Keratinocyte (primary cell): Measurements from ENCODE around the gene DTD2. TPM values are rescaled to one million over a fixed set of nuclear protein-coding genes. Genes with fewer than 3 reads are reported as not detected.

Source experiments
- DNase-seq: peaks from one replicate; pipeline ENCODE4 v3.0.0-alpha.2; 2011; ENCODE audit warnings: low read depth, missing footprints, low spot score
- FAIRE-seq: peaks from 2 replicates; lab custom pipeline; 2011; peaks lifted over from hg19 to GRCh38; lab: Jason Lieb, UNC
- H2AFZ ChIP-seq: 2 replicates; pipeline ENCODE4 v1.6.0; 2012; ENCODE audit warnings: low read length, control low read depth, inconsistent platforms; ENCODE audit not compliant: control insufficient read depth
- H3K27ac ChIP-seq: 2 replicates; pipeline ENCODE4 v1.5.1; 2011; ENCODE audit warnings: low read length; ENCODE audit not compliant: control insufficient read depth, insufficient read depth
- H3K27me3 ChIP-seq: 3 replicates; pipeline ENCODE4 v1.6.0; 2011; ENCODE audit warnings: low read length; ENCODE audit not compliant: control insufficient read depth, insufficient read depth; ENCODE audit errors: extremely low read depth
- H3K36me3 ChIP-seq, 2 experiments: 2 replicates in 1 of 2; 3 replicates in 1 of 2; pipeline ENCODE4 v1.5.1; 2011; ENCODE audit warnings: low read length in 2 of 2, mild to moderate bottlenecking in 1 of 2; ENCODE audit not compliant: control insufficient read depth in 2 of 2, insufficient read depth in 2 of 2; ENCODE audit errors: extremely low read depth in 1 of 2
- H3K4me1 ChIP-seq: 3 replicates; pipeline ENCODE4 v1.5.1; 2011; ENCODE audit warnings: low read length; ENCODE audit not compliant: control insufficient read depth, insufficient read depth; ENCODE audit errors: extremely low read depth
- H3K4me2 ChIP-seq: 3 replicates; pipeline ENCODE4 v1.6.0; 2011; ENCODE audit warnings: low read depth, low read length; ENCODE audit not compliant: control insufficient read depth, insufficient read depth; ENCODE audit errors: extremely low read depth
- H3K4me3 ChIP-seq, 3 experiments: fragments of 200-600 bp in 1 of 3; sonication (generic) in 1 of 3; 2 replicates in 2 of 3; 3 replicates in 1 of 3; pipeline ENCODE4 v1.5.1; 2011 to 2016; ENCODE audit warnings: low read length in 3 of 3, mild to moderate bottlenecking in 3 of 3, control low read depth in 2 of 3, inconsistent platforms in 1 of 3, low read depth in 1 of 3, mixed read lengths in 1 of 3, mixed run types in 1 of 3, moderate library complexity in 1 of 3; ENCODE audit not compliant: control insufficient read depth in 2 of 3, insufficient read depth in 2 of 3; ENCODE audit errors: extremely low read depth in 1 of 3
- H3K79me2 ChIP-seq: 2 replicates; pipeline ENCODE4 v1.6.0; 2012; ENCODE audit warnings: low read length; ENCODE audit not compliant: control insufficient read depth, insufficient read depth
- H3K9ac ChIP-seq: 3 replicates; pipeline ENCODE4 v1.6.0; 2011; ENCODE audit warnings: low read length; ENCODE audit not compliant: control insufficient read depth, insufficient read depth; ENCODE audit errors: extremely low read depth
- H3K9me1 ChIP-seq: 3 replicates; pipeline ENCODE4 v1.6.0; 2011; ENCODE audit warnings: low read length; ENCODE audit not compliant: control insufficient read depth, insufficient read depth; ENCODE audit errors: extremely low read depth
- H3K9me3 ChIP-seq: 2 replicates; pipeline ENCODE4 v1.5.1; 2012; ENCODE audit warnings: low read depth, low read length; ENCODE audit not compliant: control insufficient read depth
- H4K20me1 ChIP-seq: 3 replicates; pipeline ENCODE4 v1.6.0; 2011; ENCODE audit warnings: low read length; ENCODE audit not compliant: control insufficient read depth, insufficient read depth; ENCODE audit errors: extremely low read depth
- EZH2 ChIP-seq: IDR thresholded peaks from one replicate; pipeline ENCODE4 v1.6.1; 2012; ENCODE audit warnings: inconsistent platforms, mild to moderate bottlenecking, low read length, moderate library complexity
- dilution Hi-C: fragments of 300-500 bp; cut with MboI; formaldehyde crosslinking; loops from one replicate; pipeline ENCODE4 v1.7.0; 2020; ENCODE audit warnings: low sequenced_read_pairs; ENCODE audit not compliant: extremely low pct_ligation_motif_present
- polyA plus RNA-seq, 5 experiments: library from polyadenylated mRNA; depleted of rRNA in 3 of 5; stranded (reverse) in 3 of 5; stranded (forward) in 1 of 5; unstranded in 1 of 5; fragments of >200 nt; gene quantifications; 1 replicate in 1 of 5; 2 replicates in 3 of 5; 3 replicates in 1 of 5; pipeline versions ENCODE4 v1.2.1 to v1.2.3, GENCODE V29; 2011 to 2012; ENCODE audit warnings: missing spikeins in 2 of 5, low read depth in 1 of 5, low replicate concordance in 1 of 5
- TF ChIP-seq, protein P1 (sequence below), 3 experiments: IDR thresholded peaks in 1 of 3; conservative IDR thresholded peaks in 1 of 3; optimal IDR thresholded peaks in 1 of 3; 2 replicates in 2 of 3; 3 replicates in 1 of 3; pipeline versions ENCODE3 to v1.5.1; 2011; ENCODE audit warnings: low read length in 3 of 3, mild to moderate bottlenecking in 3 of 3, moderate library complexity in 2 of 3, control low read depth in 1 of 3, inconsistent platforms in 1 of 3; ENCODE audit not compliant: insufficient read depth in 2 of 3; ENCODE audit errors: extremely low read depth in 1 of 3

The DTD2 gene
- polyA plus RNA-seq, 1 donor (not counting 4 experiments of a cell fraction or from before 2014, with no cell fraction given) = 22.3 TPM

DNA sequence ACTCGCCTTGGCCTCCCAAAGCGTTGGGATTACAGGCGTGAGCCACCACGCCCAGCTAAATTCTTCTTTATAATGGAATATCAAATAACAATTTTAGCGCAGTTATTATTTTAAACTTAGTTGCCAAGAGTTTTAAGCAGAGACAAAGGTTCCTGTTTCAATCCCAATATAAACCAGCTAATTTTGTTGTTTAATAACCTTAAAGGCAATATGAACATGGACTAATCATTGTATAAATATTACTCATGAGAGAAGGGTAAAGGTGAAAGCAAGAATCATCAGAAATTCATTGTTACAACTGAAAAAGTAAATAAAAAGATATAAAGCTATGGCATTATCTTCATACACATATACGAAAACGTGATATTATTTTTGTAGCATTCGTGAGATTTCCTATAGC, 8.2 kb downstream of the DTD2 start:
- H3K9me3 ChIP-seq = no peaks in the 10 kb centered on the region
- H3K4me2 ChIP-seq = no peak overlapping the region
- no peak for TF ChIP-seq EZH2
- TF ChIP-seq, protein P1, sequence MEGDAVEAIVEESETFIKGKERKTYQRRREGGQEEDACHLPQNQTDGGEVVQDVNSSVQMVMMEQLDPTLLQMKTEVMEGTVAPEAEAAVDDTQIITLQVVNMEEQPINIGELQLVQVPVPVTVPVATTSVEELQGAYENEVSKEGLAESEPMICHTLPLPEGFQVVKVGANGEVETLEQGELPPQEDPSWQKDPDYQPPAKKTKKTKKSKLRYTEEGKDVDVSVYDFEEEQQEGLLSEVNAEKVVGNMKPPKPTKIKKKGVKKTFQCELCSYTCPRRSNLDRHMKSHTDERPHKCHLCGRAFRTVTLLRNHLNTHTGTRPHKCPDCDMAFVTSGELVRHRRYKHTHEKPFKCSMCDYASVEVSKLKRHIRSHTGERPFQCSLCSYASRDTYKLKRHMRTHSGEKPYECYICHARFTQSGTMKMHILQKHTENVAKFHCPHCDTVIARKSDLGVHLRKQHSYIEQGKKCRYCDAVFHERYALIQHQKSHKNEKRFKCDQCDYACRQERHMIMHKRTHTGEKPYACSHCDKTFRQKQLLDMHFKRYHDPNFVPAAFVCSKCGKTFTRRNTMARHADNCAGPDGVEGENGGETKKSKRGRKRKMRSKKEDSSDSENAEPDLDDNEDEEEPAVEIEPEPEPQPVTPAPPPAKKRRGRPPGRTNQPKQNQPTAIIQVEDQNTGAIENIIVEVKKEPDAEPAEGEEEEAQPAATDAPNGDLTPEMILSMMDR (optimal IDR thresholded peaks at IDR 0.05 in 1 of 3, IDR thresholded peaks at IDR 0.05 in 1 of 3, conservative IDR thresholded peaks at IDR 0.05 in 1 of 3; ENCODE audit: extremely low read depth in 1 of 3, insufficient read depth in 2 of 3, low read length in 3 of 3) = no peak
- no peaks in the 10 kb centered on the region for H4K20me1 ChIP-seq
- no peaks in the 10 kb centered on the region for H3K79me2 ChIP-seq
- no peak for FAIRE-seq
- H3K27ac ChIP-seq = no peak overlapping the region
- H3K4me1 ChIP-seq = no peaks in the 10 kb centered on the region
- no peak overlapping the region for H2AFZ ChIP-seq
- no peaks in the 10 kb centered on the region for H3K9me1 ChIP-seq
- H3K27me3 ChIP-seq = no peaks in the 10 kb centered on the region
- DNase-seq = no peak
- peaks cover 0 to 2% of the 10 kb centered on the region in 2 experiments for H3K36me3 ChIP-seq
- dilution Hi-C loops = no loop called here
- no peak overlapping the region for H3K9ac ChIP-seq
- no peak overlapping the region for H3K4me3 ChIP-seq

DNA sequence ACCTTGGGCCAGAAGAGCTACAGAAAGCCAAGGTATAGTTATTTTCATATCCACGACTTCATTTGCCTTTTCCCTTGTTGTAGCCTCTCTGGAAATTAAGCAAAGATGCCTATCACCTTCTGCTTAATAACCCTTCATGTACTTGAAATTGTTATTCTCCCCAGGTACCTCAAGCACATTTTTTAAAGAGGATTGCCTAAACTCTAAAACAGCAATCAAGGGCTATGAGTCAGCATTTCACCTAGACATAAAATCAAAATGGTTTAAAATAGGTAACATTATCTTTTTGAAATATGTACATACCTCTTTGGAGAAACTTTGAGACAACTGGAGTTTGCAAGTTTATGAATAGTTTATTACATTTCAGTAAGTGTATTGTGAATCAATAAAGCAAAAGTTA, 11.6 kb downstream of the DTD2 start:
- H3K9me3 ChIP-seq = no peaks in the 10 kb centered on the region
- no peak overlapping the region for H3K4me3 ChIP-seq
- TF ChIP-seq EZH2 = no peak
- TF ChIP-seq, protein P1 (optimal IDR thresholded peaks at IDR 0.05 in 1 of 3, IDR thresholded peaks at IDR 0.05 in 1 of 3, conservative IDR thresholded peaks at IDR 0.05 in 1 of 3; ENCODE audit: extremely low read depth in 1 of 3, insufficient read depth in 2 of 3, low read length in 3 of 3) = no peak
- DNase-seq (no peak), FAIRE-seq (no peak)
- H3K4me1 ChIP-seq = peaks cover 5% of the 10 kb centered on the region
- H4K20me1 ChIP-seq = no peaks in the 10 kb centered on the region
- dilution Hi-C loops = no loop called here
- H3K27ac ChIP-seq = no peak overlapping the region
- no peak overlapping the region for H3K9ac ChIP-seq
- no peaks in the 10 kb centered on the region for H3K9me1 ChIP-seq
- H3K27me3 ChIP-seq = no peaks in the 10 kb centered on the region
- H3K4me2 ChIP-seq = no peak overlapping the region
- H3K36me3 ChIP-seq = peaks cover 0 to 2% of the 10 kb centered on the region in 2 experiments
- no peaks in the 10 kb centered on the region for H3K79me2 ChIP-seq
- H2AFZ ChIP-seq = no peak overlapping the region
